HG03575 (cell line): Measurements from ENCODE around the gene FBP1.
A peak's percentile ranks its signal among the peaks of the same experiment; 100 is the strongest.

ENCODE experiments used
- ATAC-seq: cut with Tn5 transposase; IDR thresholded peaks from one replicate; pipeline ENCODE4 v1.9.1; 2021; ENCODE audit not compliant: unreplicated experiment, insufficient number of reproducible peaks, low FRiP score; ENCODE audit errors: extremely low read depth

The FBP1 gene

DNA sequence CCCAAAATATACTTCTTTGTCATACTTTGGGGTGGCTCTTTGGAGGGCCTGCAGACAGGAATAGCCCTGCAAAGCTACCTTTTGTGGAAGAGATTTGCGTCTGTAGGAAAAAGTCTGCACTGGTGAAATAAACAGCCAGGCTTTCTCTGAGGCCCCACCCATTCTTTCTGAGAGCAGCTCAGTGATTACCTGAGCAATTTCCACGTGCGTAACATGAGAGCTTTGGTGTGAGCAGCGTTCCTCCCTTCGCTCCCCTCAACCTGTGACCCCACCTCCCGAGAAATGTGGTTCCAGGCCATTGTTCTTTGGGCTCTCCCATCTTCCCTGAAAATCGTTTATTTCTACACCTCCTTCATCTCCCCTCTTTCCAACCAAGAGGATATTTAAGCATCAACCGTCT lies 23.8 kb upstream of the FBP1 start:
- ATAC-seq = no peak

DNA sequence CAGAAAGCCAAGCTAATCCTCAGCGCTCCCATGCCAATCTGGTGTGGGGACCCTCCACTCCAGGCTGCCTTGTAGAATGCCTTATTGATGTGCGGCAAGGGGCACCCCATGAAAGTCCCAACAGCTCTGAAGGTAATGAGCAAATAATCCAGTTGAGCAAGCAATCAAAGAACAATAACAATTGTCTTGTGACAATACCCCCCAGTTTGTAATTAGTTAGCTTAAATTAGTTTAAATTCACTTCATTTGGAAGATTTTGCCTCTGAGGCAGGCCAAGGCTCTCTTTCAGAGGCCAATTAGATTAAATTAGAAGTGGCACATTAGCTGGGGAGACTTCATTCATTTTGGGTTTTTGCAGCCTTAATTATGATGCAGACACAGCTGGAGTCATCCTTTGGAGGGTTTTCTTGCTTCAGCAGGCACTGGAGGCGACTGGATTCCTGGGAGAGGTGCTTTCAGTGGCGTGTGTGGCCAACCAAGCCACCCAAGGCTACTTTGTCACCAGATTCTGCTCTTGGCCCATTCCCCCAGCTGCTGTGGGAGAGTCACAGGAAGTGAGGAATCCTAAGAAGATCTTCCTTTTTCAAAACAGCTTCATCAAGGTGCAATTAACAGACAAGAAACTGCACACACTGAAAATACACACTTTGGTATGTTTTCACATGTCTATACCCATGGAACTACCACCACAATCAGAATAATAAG lies 17.9 kb upstream of the FBP1 start:
- no peak for ATAC-seq

DNA sequence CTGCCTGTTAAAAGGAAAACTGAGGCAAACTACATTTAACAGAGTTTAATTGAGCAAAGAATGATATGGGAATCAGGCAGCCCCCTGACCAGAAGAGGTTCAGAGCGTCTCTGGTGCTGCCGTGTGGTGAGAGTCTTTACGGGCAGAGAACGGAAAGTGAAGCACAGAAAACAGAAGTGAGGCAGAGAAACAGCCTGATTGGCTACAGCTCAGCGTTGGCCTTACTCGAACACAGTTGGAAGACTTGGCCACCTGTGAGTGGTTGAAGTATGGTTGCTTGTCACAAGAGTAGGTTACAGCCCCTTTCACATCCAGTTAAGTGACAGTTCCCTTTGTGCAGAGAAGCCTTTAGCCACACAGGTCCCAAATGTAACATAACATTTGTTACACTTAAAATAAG lies 16.9 kb upstream of the FBP1 start:
- ATAC-seq = peak; percentile 67

DNA sequence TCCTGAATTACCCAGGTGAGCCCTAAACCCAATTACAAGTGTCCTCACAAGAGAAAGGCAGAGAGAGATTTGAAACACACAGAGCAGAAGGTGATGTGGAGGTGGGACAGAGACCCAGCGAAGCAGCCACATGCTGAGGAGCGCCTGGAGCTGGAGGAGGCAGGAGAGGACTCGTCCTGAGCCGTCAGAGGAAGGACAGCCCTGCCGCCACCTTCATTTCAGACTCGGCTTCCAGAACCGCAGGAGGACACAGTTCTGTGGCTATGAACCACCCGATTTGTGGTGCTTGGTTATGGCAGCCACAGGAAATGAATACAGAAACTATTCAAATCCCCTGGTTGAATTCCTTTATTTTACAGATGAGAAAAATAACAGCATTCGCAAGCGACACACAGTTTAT lies 16.4 kb upstream of the FBP1 start:
- no peak for ATAC-seq

DNA sequence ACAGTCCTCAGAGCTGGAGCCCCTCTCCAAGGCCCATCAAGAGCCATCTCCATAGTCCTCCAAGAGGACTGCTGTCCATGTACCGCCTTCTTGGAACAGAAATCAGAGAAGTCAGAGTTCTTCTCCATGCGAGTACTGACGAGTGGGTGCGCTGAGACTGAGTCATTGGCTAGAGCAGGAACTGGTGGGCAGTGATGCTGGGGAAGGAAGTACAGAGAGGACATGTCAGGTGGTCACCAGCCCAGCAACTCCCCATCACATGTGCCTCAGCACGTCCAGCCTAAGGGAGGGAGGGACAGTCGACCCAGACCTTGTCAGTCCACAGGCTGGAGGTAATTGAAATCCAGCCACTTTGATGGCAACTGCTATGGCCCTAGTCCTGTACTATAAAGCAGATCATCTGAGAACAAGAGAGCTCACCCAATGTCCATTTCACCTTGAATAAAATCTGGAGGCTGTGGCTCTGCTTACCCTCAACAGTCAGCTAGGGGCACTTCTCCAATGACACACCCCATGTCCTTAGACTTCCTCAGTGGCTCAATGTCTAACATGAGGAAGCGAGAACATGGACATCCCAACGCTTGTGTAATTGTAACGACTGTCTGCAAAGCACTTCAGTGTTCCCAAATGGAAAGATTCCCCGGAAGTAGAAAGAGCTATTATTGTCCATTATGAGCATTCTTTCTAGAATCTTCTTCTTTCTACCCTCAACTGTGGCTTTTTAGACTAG lies 15.0 kb upstream of the FBP1 start:
- no peak for ATAC-seq

DNA sequence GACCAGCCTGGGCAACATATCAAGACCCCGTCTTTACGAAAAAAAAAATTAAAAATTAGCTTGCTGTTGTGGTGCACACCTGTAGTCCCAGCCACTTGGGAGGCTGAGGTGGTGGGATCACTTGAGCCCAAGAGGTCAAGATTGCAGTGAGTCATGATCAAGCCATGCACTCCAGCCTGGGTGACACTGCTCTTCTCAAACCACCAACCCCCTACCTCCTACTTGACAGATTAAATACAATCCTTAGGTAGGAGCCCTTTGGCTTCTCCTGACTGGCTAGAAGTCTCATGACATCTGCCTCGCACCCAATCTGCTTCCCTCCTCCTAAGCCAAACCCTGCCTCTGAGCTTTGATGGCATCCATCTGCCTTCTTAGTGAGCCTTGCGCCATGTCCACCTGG lies 11.6 kb upstream of the FBP1 start:
- no peak for ATAC-seq

DNA sequence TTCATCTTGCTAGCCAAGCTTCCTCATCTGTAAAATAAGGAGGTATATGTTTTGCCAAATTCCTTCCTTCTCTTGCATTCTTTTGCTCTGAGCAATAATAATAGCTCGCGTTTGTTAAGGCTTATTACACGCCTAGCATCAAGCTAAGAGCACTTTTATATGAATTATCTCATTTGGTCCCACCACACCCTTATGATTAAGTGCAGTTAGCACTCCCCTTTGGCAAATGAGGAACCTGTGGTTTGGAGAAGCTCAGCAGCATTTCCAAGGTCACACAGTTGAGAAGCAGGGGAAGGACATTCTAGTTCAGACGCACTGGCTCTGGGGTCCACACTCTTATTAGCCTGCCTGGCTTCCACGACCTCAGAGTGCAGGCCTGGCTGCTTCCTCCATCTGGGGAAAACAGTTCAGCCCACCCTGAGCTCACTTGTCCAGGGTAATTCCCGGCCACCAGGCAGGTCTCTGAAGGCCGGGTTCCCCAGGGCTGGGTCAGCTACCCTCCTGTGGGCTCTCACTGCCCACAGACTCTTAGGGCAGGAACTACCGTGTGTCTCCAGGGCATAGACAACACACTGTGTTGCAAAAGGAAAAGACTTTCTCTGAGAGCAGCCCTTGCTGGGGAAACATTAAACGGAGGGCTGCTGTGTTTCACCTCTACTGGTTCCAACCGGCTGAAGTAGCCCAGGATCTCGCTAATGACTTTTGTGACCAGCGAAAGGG lies 9.9 kb upstream of the FBP1 start:
- no peak for ATAC-seq

DNA sequence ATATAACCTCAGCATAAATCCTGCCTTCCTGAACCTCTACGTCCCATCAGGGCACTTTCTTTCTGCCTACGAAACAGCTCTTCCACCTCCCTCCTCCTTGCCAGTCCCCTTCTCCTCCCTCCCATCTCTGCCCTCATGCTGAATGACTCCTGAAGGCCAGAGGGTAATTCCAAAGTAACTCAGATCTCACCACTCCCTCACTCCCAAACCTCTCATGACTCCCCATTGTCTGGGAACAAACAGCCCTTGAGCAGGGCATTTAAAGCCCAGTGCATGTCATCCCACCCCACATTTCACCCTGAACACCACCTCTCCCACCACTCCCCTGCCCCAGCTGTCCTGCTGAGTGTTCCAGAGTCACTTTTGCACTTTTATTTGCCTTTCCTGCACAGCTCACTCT lies 8.9 kb upstream of the FBP1 start:
- no peak for ATAC-seq

DNA sequence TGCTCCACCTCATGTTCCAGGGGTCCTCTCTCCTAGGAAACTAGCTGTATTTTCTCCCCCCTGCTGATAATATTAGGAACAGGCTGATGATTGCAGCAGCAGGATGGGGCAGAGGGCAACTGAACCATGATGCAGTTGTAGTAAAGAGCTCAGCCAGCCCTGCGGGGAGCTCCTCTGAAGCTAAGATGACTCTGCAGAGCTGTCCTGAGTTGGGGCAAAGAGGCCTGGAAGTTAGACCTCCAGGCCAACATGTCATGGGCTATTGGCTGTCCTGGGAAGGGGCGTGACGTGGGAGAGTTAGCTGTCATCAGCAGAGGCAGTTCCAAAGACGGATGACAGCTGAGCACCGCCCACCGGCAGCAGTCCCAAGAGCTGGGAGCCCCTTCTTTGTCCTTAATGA lies 6.6 kb upstream of the FBP1 start:
- ATAC-seq = no peak

DNA sequence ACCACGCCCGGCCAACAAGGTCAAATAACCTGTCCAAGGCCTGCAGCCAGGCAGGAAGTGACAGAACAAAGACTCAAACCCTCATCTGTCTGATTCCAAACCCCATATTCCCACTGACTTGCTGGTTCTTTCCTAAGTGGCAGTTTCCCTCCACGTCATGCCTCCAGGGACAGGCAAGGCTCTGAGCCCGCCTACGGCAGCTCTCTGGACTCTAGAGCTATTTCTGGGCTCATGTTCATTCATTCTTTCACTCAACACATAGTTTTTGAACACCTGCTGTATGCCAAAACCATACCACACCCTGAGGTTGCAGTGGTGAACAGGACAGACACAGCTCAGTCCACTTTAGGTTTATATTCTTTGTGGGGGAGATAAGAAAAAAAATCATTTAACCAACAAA lies 5.2 kb upstream of the FBP1 start:
- no peak for ATAC-seq

DNA sequence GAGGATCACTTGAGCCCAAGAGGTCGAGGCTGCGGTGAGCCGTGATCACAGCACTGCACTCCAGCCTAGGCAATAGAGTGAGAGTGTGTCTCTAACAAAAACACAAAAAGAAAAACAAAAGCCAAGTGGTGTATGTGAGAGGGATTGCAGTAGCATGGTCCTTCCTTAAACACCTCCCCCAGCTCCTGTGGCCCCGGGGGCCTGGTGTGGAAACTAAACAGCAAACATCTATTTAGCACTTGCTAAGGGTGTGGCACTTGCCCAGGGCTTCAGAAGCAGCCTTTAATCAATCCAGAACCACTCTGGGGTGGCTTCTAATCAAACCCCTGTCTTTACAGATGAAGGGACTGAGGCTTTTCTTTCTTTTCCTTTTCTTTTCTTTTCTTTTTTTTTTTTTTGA lies 4.4 kb upstream of the FBP1 start:
- no peak for ATAC-seq

DNA sequence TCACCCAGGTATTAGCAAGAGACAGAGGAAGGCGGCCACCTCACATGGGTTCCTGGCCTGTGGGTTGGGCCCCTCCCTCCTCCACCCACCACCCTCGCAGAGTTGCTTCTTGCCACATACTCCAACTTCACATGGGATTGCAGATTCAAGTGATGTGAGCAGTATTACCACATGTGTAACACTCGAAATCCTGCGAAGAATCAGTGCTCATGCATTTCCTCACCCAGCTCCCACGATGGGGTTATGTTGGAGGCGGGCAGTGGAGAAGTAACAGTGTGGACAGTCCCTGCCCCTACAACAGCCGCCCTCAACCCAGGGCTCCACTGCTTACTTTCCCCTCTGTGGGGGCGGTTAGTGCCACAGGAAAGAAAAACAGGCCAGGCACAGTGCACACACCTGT lies 3.9 kb upstream of the FBP1 start:
- ATAC-seq = no peak

DNA sequence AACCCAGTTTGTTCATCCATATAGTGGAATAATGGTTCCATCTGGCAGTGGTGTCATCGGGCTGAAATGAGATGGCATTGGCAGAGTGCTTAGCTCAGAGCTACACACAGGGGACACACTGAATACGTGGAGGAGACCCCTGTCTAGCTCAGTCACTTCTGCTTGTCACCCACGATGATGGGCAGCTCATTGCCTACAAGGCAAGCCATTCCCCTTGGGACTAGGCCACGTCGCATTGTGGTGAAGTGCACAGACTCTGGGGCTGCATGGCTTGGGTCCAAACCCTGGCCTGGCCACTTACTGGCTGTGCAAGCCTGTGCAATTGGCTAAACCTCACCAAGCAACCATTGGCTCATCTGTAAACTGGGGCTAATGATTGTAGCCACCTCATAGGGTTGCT lies 3.2 kb upstream of the FBP1 start:
- ATAC-seq = no peak

DNA sequence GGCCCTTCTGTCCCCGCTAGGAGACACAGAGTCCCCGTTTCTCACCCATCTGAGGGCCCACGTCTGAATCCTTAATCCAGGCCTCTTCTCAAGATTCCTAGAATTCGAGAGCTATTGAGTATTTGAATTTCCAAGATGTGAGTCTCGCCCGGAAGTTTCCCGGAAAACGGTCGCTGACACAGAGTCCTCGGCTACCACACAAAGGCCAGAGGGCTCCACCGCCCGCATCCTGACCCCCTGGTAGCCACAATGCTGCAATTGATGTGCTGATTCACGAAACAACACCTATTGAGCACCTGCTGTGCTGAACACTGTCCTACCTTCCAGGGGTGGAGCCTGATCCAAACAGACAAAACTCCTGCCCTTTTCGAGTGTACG lies 670 bp upstream of the FBP1 start:
- ATAC-seq = no peak

DNA sequence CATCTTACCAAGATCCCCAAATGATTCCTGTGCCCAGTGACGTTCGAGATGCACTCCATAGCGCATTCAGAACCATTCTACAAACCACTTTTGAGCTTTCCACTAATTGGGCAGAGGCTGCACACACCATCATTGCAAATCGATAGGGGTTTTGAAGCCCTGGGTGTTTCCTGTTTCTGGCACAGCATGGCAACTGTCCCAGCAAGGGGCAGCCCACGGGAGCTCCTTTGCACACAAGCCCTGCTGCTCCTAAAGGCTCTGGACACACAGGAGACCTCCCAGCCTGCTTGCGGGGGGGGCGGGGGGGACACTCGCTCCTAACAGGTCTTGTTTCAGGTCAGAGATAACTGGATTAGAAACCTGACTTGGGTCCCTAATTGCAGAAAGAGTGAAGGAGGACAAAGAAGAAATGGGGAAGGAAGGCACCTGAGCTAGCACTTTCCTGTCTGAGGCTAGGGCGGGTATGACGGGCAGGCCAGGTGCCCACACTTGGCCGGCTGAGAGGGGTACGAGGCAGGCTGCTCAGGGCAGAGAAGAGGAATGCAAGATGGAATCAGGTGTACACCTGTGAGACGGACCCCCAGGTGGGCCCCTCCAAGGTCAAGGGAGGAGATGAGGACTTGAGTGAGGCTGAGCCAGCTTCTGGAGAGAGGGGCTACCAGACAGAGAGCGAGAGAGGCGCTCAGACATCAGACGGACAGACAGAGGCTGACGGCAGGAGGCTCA lies 820 bp downstream of the FBP1 start:
- ATAC-seq = no peak

DNA sequence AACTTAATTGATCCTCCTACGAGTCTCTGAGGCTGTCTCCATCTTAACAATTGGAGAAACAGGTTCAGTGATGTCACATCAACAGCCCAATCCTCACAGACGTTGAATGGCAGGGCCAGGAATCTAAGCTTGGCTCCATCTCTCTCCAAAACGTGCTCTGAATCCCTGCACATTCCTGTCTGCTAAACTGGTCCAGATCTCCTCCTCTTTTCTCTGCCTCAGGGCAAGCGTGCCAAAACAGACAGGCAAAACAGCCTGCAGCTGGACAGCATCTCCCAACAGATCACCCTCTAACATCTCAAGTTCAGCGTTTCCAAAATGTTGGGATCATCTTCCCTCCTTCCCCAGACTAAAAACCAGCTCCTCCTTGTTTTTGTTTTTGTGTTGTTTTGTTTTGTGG lies 6.6 kb downstream of the FBP1 start:
- ATAC-seq = no peak

DNA sequence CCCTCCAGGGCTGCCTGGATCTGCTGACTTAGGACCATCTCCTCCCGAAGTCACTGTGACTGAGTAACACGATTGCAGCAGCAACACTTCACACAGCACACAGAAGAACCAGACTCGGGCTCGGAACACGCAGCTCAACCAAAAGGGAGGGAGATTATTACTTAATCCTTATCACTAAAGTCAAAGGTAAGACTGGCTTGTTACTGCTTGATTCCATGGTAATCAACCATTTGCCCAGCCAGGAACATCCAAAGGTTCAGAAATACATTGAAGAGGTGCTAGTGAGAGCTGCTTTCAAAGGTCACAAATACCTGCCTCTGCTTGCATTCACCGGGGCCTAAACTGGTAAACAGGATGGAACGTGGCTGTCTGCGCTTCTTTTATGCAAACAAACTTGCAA lies 7.7 kb downstream of the FBP1 start:
- ATAC-seq = no peak

DNA sequence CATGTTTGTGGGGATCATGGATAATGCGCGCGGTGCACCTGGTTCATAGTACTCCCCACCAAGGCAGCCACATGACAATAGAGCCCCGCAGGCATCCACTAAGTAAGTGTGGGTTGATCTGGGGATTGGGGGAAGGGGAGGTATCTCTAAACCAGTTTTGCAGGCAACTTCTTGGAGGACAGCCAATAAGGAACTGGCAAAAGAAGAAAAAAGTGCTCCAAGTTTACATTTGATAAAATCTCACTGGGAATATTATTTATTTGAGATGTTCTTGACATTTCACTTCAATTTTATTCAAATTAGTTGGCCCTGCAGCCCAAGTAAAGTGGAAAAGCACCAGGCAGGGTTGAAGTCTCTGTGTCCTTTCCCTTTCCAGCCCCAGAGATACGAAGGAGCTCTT lies 8.5 kb downstream of the FBP1 start:
- ATAC-seq = no peak

DNA sequence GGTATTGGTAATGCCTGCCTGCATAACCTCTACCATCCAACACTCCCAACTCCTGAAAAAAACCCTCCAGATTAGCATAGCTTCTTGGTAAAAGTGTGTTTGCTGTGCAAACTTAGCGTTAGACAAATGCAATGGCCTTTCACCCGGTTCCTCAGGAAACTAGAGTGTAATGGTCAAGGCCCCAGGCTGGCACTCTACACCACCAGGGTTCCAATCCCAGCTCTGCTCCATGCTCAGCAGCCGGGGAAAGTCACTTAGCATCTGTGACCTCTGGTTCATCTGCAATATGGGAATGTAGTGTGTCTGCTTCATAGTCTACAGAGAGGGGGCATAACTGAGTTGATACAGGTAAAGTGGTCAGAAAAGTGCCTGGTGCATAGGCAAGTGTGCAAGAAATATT lies 9.0 kb downstream of the FBP1 start:
- no peak for ATAC-seq

DNA sequence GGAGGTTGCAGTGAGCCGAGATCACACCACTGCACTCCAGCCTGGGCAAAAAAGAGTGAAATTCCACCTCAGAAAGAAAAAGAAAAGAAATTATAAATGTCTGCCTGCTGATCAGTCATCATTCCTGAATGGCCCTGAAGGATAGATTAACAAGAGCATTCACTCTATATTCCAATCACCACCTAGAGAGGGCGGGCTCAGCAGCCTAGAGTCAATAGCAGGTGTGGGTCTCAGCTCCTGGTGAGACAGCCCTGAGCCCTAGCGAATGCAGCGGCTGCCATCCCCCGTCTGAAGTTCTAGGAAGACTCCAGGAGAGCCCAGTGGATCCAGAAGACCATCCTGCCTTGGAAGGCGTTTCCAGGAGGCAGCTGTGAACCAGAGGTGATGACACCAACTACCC lies 12.0 kb downstream of the FBP1 start:
- no peak for ATAC-seq
